Keratinocyte (primary cell): ENCODE results near the gene TBXT. TPM values are rescaled to one million over a fixed set of nuclear protein-coding genes. Genes with fewer than 3 reads are reported as not detected.

Source experiments
- DNase-seq: peaks from one replicate; pipeline ENCODE4 v3.0.0-alpha.2; 2011; ENCODE audit warnings: low read depth, missing footprints, low spot score
- FAIRE-seq: peaks from 2 replicates; lab custom pipeline; 2011; peaks lifted over from hg19 to GRCh38; lab: Jason Lieb, UNC
- H2AFZ ChIP-seq: 2 replicates; pipeline ENCODE4 v1.6.0; 2012; ENCODE audit warnings: low read length, control low read depth, inconsistent platforms; ENCODE audit not compliant: control insufficient read depth
- H3K27ac ChIP-seq: 2 replicates; pipeline ENCODE4 v1.5.1; 2011; ENCODE audit warnings: low read length; ENCODE audit not compliant: control insufficient read depth, insufficient read depth
- H3K27me3 ChIP-seq: 3 replicates; pipeline ENCODE4 v1.6.0; 2011; ENCODE audit warnings: low read length; ENCODE audit not compliant: control insufficient read depth, insufficient read depth; ENCODE audit errors: extremely low read depth
- H3K36me3 ChIP-seq, 2 experiments: 2 replicates in 1 of 2; 3 replicates in 1 of 2; pipeline ENCODE4 v1.5.1; 2011; ENCODE audit warnings: low read length in 2 of 2, mild to moderate bottlenecking in 1 of 2; ENCODE audit not compliant: control insufficient read depth in 2 of 2, insufficient read depth in 2 of 2; ENCODE audit errors: extremely low read depth in 1 of 2
- H3K4me1 ChIP-seq: 3 replicates; pipeline ENCODE4 v1.5.1; 2011; ENCODE audit warnings: low read length; ENCODE audit not compliant: control insufficient read depth, insufficient read depth; ENCODE audit errors: extremely low read depth
- H3K4me2 ChIP-seq: 3 replicates; pipeline ENCODE4 v1.6.0; 2011; ENCODE audit warnings: low read depth, low read length; ENCODE audit not compliant: control insufficient read depth, insufficient read depth; ENCODE audit errors: extremely low read depth
- H3K4me3 ChIP-seq, 3 experiments: fragments of 200-600 bp in 1 of 3; sonication (generic) in 1 of 3; 2 replicates in 2 of 3; 3 replicates in 1 of 3; pipeline ENCODE4 v1.5.1; 2011 to 2016; ENCODE audit warnings: low read length in 3 of 3, mild to moderate bottlenecking in 3 of 3, control low read depth in 2 of 3, inconsistent platforms in 1 of 3, low read depth in 1 of 3, mixed read lengths in 1 of 3, mixed run types in 1 of 3, moderate library complexity in 1 of 3; ENCODE audit not compliant: control insufficient read depth in 2 of 3, insufficient read depth in 2 of 3; ENCODE audit errors: extremely low read depth in 1 of 3
- H3K79me2 ChIP-seq: 2 replicates; pipeline ENCODE4 v1.6.0; 2012; ENCODE audit warnings: low read length; ENCODE audit not compliant: control insufficient read depth, insufficient read depth
- H3K9ac ChIP-seq: 3 replicates; pipeline ENCODE4 v1.6.0; 2011; ENCODE audit warnings: low read length; ENCODE audit not compliant: control insufficient read depth, insufficient read depth; ENCODE audit errors: extremely low read depth
- H3K9me1 ChIP-seq: 3 replicates; pipeline ENCODE4 v1.6.0; 2011; ENCODE audit warnings: low read length; ENCODE audit not compliant: control insufficient read depth, insufficient read depth; ENCODE audit errors: extremely low read depth
- H3K9me3 ChIP-seq: 2 replicates; pipeline ENCODE4 v1.5.1; 2012; ENCODE audit warnings: low read depth, low read length; ENCODE audit not compliant: control insufficient read depth
- H4K20me1 ChIP-seq: 3 replicates; pipeline ENCODE4 v1.6.0; 2011; ENCODE audit warnings: low read length; ENCODE audit not compliant: control insufficient read depth, insufficient read depth; ENCODE audit errors: extremely low read depth
- CTCF ChIP-seq, 3 experiments: IDR thresholded peaks in 1 of 3; conservative IDR thresholded peaks in 1 of 3; optimal IDR thresholded peaks in 1 of 3; 2 replicates in 2 of 3; 3 replicates in 1 of 3; pipeline versions ENCODE3 to v1.5.1; 2011; ENCODE audit warnings: low read length in 3 of 3, mild to moderate bottlenecking in 3 of 3, moderate library complexity in 2 of 3, control low read depth in 1 of 3, inconsistent platforms in 1 of 3; ENCODE audit not compliant: insufficient read depth in 2 of 3; ENCODE audit errors: extremely low read depth in 1 of 3
- EZH2 ChIP-seq: IDR thresholded peaks from one replicate; pipeline ENCODE4 v1.6.1; 2012; ENCODE audit warnings: inconsistent platforms, mild to moderate bottlenecking, low read length, moderate library complexity
- dilution Hi-C: fragments of 300-500 bp; cut with MboI; formaldehyde crosslinking; loops from one replicate; pipeline ENCODE4 v1.7.0; 2020; ENCODE audit warnings: low sequenced_read_pairs; ENCODE audit not compliant: extremely low pct_ligation_motif_present
- polyA plus RNA-seq, 5 experiments: library from polyadenylated mRNA; depleted of rRNA in 3 of 5; stranded (reverse) in 3 of 5; stranded (forward) in 1 of 5; unstranded in 1 of 5; fragments of >200 nt; gene quantifications; 1 replicate in 1 of 5; 2 replicates in 3 of 5; 3 replicates in 1 of 5; pipeline versions ENCODE4 v1.2.1 to v1.2.3, GENCODE V29; 2011 to 2012; ENCODE audit warnings: missing spikeins in 2 of 5, low read depth in 1 of 5, low replicate concordance in 1 of 5

The TBXT gene
- polyA plus RNA-seq, 1 donor (not counting 4 experiments of a cell fraction or from before 2014, with no cell fraction given) = not detected

- Histone ChIP-seq H4K20me1 (no peaks in the 10 kb centered on the region), H2AFZ (no peak overlapping the region), H3K36me3 (no peaks in the 10 kb centered on the region), H3K4me1 (no peaks in the 10 kb centered on the region), H3K79me2 (no peaks in the 10 kb centered on the region), H3K27ac (no peak overlapping the region), H3K4me3 (no peak overlapping the region), H3K9me3 (no peaks in the 10 kb centered on the region), H3K9me1 (no peaks in the 10 kb centered on the region), H3K4me2 (no peak overlapping the region), H3K27me3 (peaks cover 61% of the 10 kb centered on the region), H3K9ac (no peak overlapping the region)
- FAIRE-seq = no peak
- dilution Hi-C loops = no loop called here
- no peak for DNase-seq
- TF ChIP-seq EZH2 (no peak), CTCF (optimal IDR thresholded peaks at IDR 0.05 in 1 of 3, IDR thresholded peaks at IDR 0.05 in 1 of 3, conservative IDR thresholded peaks at IDR 0.05 in 1 of 3; ENCODE audit: extremely low read depth in 1 of 3, insufficient read depth in 2 of 3, low read length in 3 of 3) (no peak)
These were observed 1.1 kb downstream of the TBXT start for GRCh38 chr6:166166314-166167257.

GRCh38 chr6:166165558-166166313, 1.9 kb downstream of the TBXT start:
- no peaks in the 10 kb centered on the region for H3K4me1 ChIP-seq
- H3K36me3 ChIP-seq = no peaks in the 10 kb centered on the region
- H3K27me3 ChIP-seq = peaks cover 61% of the 10 kb centered on the region
- no peaks in the 10 kb centered on the region for H4K20me1 ChIP-seq
- FAIRE-seq (no peak), DNase-seq (no peak)
- no peaks in the 10 kb centered on the region for H3K9me1 ChIP-seq
- no peak overlapping the region for H2AFZ ChIP-seq
- dilution Hi-C loops = no loop called here
- TF ChIP-seq CTCF (optimal IDR thresholded peaks at IDR 0.05 in 1 of 3, IDR thresholded peaks at IDR 0.05 in 1 of 3, conservative IDR thresholded peaks at IDR 0.05 in 1 of 3; ENCODE audit: extremely low read depth in 1 of 3, insufficient read depth in 2 of 3, low read length in 3 of 3) (no peak), EZH2 (no peak)
- H3K79me2 ChIP-seq = no peaks in the 10 kb centered on the region
- H3K9me3 ChIP-seq = no peaks in the 10 kb centered on the region
- H3K9ac ChIP-seq = no peak overlapping the region
- H3K4me3 ChIP-seq = no peak overlapping the region
- no peak overlapping the region for H3K27ac ChIP-seq
- H3K4me2 ChIP-seq = no peak overlapping the region
